ENCODE data around the gene CDH4.

Gene CDH4

DNA sequence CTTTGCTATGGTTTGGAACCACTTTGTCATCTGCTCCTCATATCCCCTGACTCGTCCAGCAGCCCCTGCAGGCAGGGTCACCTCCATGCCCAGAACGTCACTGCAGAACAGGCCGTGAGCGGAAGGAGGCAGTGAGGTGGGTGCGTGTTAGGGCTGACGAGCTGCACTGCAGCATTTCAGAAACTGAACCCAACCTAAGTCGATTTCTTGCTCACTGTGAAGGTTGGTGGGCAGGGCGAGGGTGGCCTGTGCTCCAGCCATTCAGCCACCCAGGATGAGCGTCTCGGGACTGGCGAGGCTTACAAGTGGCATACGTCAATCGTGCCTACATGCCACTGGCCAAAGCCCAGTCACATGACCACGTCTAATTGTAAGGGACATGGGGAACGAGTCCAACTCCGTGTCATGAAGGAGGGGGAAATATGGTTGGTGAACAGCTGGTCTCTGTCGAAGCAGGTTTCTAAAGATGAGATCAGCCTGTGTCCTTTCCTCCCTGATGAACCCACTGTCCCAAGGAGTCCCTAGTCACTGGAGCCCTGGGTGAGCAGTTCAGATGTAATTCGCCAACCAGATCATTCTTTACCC is 524.5 kb downstream of the CDH4 start:
- no peak for DNase-seq
- in situ Hi-C loops (cut with HindIII; ENCODE audit: low pct_ligation_motif_present, low pct_unique_long_range_greater_than_20kb, low sequenced_read_pairs) = no loop called here

DNA sequence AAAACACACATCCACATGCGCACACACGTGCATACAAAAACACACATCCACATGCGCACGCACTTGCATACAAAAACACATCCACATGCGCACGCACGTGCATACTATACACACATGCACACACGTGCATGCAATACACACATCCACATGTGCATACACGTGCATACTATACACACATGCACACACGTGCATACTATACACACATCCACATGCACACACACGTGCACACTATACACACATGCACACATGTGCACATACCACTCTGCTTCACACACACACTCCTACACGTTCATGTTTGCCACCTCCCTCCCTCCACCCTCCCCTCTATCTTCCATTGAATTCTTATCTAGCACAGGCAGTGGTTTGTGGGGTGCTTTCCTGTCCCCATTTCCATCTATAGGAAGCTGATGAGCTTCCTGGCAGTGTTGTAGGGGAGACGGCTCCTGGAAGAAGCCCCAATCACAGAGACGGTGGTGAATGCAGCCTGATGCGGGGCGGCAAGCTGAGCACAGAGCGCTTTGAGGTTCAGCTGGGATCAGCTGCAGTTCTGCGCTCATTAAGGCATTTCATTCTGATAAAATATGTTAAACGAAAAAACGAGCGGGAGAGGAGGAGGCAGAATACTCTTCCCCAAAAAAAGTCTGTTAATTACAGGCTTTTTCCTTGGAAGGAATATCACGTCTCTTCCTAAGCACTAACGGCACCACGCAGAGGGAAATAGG is 525.9 kb downstream of the CDH4 start:
- in situ Hi-C loops (cut with HindIII; ENCODE audit: low pct_ligation_motif_present, low pct_unique_long_range_greater_than_20kb, low sequenced_read_pairs) = no loop called here
- no peak for DNase-seq

DNA sequence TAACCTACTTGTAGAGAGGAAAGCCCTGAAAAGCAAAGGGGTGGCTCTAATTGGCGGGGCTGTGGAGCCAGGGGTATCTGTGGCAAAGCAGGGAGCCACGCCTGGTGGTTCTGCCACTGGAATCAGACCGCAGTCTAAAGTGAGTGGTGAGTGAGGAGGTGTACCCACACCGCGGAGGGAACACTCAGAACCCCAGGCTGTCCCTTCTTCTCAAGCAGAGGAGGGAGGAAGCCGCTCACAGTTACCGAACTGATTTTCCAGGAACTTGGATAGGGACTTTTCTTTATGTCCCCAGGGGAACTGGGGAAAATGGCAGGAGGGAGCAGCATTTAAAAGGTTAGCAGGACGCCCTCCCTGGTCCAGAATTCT is 526.4 kb downstream of the CDH4 start:
- in situ Hi-C loops (cut with HindIII; ENCODE audit: low pct_ligation_motif_present, low pct_unique_long_range_greater_than_20kb, low sequenced_read_pairs) = no loop called here
- no peak for DNase-seq

GRCh38 chr20:61779176-61779965 is 527.3 kb downstream of the CDH4 start:
- no peak for DNase-seq
- in situ Hi-C loops (cut with HindIII; ENCODE audit: low pct_ligation_motif_present, low pct_unique_long_range_greater_than_20kb, low sequenced_read_pairs) = no loop called here

- DNase-seq = no peak
- in situ Hi-C loops (cut with HindIII; ENCODE audit: low pct_ligation_motif_present, low pct_unique_long_range_greater_than_20kb, low sequenced_read_pairs) = no loop called here
Measured at GRCh38 chr20:61780066-61780465, 528.0 kb downstream of the CDH4 start.

DNA sequence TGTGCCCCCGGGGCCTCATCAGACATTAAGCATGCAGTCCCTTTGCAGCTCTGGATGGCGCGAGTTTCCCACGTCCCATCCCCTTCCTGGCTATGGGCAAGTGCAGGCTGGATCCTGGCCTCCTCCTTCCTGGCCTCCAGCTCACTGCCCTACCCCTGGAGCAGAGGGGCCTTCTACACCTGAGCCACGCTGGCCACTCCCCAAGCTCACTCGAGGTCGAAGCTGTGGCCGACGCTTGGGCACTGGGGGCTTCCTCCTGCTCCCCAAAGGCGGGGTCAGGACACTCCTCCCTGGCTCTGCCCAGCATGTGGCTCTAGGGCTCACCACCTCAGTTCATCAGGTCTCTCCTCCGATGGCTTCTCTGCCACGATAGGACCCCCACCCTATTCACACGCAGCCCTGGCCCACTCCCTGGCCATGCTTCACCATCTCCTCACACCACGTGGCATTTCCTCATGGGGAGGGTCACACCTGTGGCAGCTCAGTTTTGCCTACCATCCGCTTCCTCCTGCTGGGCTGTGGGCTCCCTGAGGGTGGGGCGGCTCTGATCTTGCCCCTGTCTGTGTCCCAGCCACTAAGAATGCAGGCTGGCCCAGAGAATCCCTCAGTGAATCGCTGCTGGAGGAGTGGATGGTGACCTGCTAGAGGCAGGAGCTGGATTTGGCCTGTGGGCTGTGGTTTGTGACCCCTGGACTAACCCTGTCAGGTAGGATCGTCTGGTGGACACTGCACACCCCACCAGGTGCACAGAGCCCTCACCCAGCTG is 532.9 kb downstream of the CDH4 start:
- in situ Hi-C loops (cut with HindIII; ENCODE audit: low pct_ligation_motif_present, low pct_unique_long_range_greater_than_20kb, low sequenced_read_pairs) = no loop called here
- DNase-seq = no peak

GRCh38 chr20:61785567-61785816 is 533.4 kb downstream of the CDH4 start:
- in situ Hi-C loops (cut with HindIII; ENCODE audit: low pct_ligation_motif_present, low pct_unique_long_range_greater_than_20kb, low sequenced_read_pairs) = no loop called here
- no peak for DNase-seq

GRCh38 chr20:61786230-61786629 is 534.2 kb downstream of the CDH4 start:
- no peak for DNase-seq
- in situ Hi-C loops (cut with HindIII; ENCODE audit: low pct_ligation_motif_present, low pct_unique_long_range_greater_than_20kb, low sequenced_read_pairs) = no loop called here

GRCh38 chr20:61788343-61788742 is 536.3 kb downstream of the CDH4 start:
- in situ Hi-C loops (cut with HindIII; ENCODE audit: low pct_ligation_motif_present, low pct_unique_long_range_greater_than_20kb, low sequenced_read_pairs) = no loop called here
- no peak for DNase-seq

GRCh38 chr20:61789329-61789728 is 537.3 kb downstream of the CDH4 start:
- in situ Hi-C loops (cut with HindIII; ENCODE audit: low pct_ligation_motif_present, low pct_unique_long_range_greater_than_20kb, low sequenced_read_pairs) = no loop called here
- DNase-seq = no peak

DNA sequence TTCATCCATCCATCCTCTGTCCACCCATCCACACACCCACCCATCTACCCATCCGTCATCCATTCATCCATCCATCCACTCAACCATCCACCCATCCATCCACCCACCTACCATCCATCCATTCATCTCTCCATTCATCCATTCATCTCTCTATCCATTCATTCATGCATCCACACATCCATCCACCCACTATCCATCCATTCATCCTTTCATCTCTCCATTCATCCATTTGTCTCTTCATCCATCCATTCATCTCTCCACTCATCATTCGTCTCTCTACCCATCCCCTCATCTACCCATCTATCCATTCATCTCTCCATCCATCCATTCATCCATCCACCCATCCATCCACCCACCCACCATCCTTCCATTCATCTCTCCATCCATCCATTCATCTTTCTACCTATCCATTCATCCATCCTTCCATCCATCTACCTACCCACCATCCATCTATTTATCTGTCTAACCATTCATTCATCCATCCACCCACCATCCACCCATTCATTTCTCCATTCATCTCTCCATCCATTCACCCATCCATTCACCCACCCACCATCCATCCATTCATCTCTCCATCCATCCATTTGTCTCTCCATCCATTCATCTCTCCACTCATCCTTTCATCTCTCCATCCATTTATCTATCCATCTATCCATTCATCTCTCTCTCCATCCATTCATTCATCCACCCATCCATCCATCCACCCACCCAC is 538.2 kb downstream of the CDH4 start:
- DNase-seq = no peak
- in situ Hi-C loops (cut with HindIII; ENCODE audit: low pct_ligation_motif_present, low pct_unique_long_range_greater_than_20kb, low sequenced_read_pairs) = no loop called here

GRCh38 chr20:61791995-61792394 is 539.9 kb downstream of the CDH4 start:
- no peak for DNase-seq

GRCh38 chr20:61795669-61796630 is 543.9 kb downstream of the CDH4 start:
- in situ Hi-C loops (cut with HindIII; ENCODE audit: low pct_ligation_motif_present, low pct_unique_long_range_greater_than_20kb, low sequenced_read_pairs) = no loop called here

More at GRCh38 chr20:61791995-61792394, 539.9 kb downstream of the CDH4 start:
- in situ Hi-C loops (cut with HindIII; ENCODE audit: low pct_ligation_motif_present, low pct_unique_long_range_greater_than_20kb, low sequenced_read_pairs) = no loop called here

GRCh38 chr20:61796738-61797137 is 544.7 kb downstream of the CDH4 start:
- DNase-seq = no peak
- in situ Hi-C loops (cut with HindIII; ENCODE audit: low pct_ligation_motif_present, low pct_unique_long_range_greater_than_20kb, low sequenced_read_pairs) = no loop called here

More at GRCh38 chr20:61795669-61796630, 543.9 kb downstream of the CDH4 start:
- no peak for DNase-seq

DNA sequence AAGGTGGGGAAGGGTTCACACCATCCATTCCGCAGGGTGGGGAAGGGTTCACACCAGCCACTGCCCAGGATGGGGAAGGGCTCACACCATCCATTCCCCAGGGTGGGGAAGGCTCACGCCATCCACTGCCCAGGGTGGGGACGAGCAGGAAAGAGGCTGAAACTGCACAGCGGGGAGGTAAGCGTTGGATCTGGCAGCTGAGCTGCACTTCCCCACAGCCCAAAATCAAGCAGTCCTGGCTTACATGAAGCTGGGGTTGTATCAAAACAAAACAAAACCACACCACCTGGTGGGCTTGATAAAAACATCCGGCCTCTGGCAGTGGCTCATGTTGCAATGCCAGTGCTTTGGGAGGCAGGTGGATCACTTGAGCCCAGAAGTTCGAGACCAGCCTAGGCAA is 545.1 kb downstream of the CDH4 start:
- DNase-seq = peak; percentile 4
- in situ Hi-C loops (cut with HindIII; ENCODE audit: low pct_ligation_motif_present, low pct_unique_long_range_greater_than_20kb, low sequenced_read_pairs) = no loop called here

DNA sequence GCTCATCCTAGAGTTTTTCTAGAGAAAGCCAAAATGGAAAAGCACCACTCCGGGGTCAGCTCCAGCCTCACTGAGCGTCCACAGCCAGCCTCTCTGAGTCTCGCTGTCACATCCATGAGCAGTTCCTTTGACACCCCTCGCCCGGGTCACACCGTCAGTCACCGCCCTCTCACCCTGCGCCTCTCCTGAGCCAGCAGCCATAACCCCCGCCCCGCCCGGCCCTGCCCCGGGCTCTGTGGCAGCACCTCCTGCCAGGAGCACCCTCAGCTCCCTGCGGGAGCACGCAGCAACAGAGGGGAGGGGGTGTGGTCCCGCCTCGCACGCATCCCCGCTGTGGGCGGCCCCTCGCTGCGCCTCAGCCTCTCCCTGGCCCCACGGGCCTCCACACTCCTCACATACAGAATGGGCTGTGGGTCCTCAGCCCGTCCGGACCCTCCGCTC is 545.9 kb downstream of the CDH4 start:
- no peak for DNase-seq
- in situ Hi-C loops (cut with HindIII; ENCODE audit: low pct_ligation_motif_present, low pct_unique_long_range_greater_than_20kb, low sequenced_read_pairs) = no loop called here

DNA sequence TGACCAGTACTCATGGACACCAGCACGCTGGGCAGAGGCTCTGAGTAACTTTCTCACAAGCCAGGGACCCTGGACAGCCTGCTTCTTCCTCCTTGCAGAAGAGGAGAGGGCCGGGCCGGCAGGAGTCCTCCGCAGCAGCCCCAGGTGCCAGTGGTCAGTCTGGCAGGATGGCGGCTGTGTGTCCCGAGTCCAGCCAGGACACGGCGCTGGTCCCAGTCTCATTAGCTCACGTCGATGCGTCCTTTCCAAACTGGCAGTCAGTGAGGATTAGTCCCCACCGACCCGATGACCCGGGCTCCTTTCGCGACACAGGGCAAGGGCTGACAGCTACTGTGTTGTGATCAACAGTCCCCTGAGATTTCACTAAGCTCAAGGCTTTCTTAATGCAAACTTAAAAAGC is 546.6 kb downstream of the CDH4 start:
- in situ Hi-C loops (cut with HindIII; ENCODE audit: low pct_ligation_motif_present, low pct_unique_long_range_greater_than_20kb, low sequenced_read_pairs) = no loop called here
- DNase-seq = no peak

Measured in ACHN (cell line).